Liver (tissue), 9 donors: ENCODE data around the gene PRKAR1B. TPM values are rescaled to one million over a fixed set of nuclear protein-coding genes. Genes with fewer than 3 reads are reported as not detected.

Experiments
- DNase-seq: peaks from one replicate; pipeline ENCODE4 v3.0.0-alpha.2; 2017; ENCODE audit warnings: low spot score
- H3K27ac ChIP-seq, 2 donors: one replicate each; pipeline ENCODE4 v1.7.0; 2013; ENCODE audit warnings: inconsistent platforms in 2 of 2, low read length in 2 of 2, control low read depth in 1 of 2, low read depth in 1 of 2, mild to moderate bottlenecking in 1 of 2
- H3K27me3 ChIP-seq, 4 donors: one replicate each; pipeline versions ENCODE4 v1.6.1 to v1.7.0; 2013; ENCODE audit warnings: low read length in 3 of 4, inconsistent platforms in 1 of 4, mild to moderate bottlenecking in 1 of 4, moderate library complexity in 1 of 4; ENCODE audit not compliant: control insufficient read depth in 4 of 4, insufficient read depth in 4 of 4
- H3K36me3 ChIP-seq, 4 donors: one replicate each; pipeline versions ENCODE4 v1.6.1 to v1.7.0; 2013; ENCODE audit warnings: low read length in 3 of 4, mild to moderate bottlenecking in 3 of 4, low read depth in 1 of 4, moderate library complexity in 1 of 4; ENCODE audit not compliant: control insufficient read depth in 4 of 4, insufficient read depth in 3 of 4
- H3K4me1 ChIP-seq, 4 donors: one replicate each; pipeline versions ENCODE4 v1.6.1 to v1.7.0; 2013; ENCODE audit warnings: low read length in 3 of 4, mild to moderate bottlenecking in 3 of 4, moderate library complexity in 1 of 4; ENCODE audit not compliant: control insufficient read depth in 4 of 4, insufficient read depth in 4 of 4
- H3K4me3 ChIP-seq, 3 donors: one replicate each; pipeline versions ENCODE4 v1.6.1 to v1.7.0; 2013; ENCODE audit warnings: low read length in 3 of 3, control low read depth in 1 of 3, low read depth in 1 of 3, mild to moderate bottlenecking in 1 of 3
- H3K9ac ChIP-seq, 2 donors: one replicate each; pipeline ENCODE4 v1.7.0; 2013; ENCODE audit warnings: low read length in 2 of 2, mild to moderate bottlenecking in 2 of 2, moderate library complexity in 2 of 2, control low read depth in 1 of 2, low read depth in 1 of 2
- H3K9me3 ChIP-seq, 4 donors: one replicate each; pipeline versions ENCODE4 v1.6.1 to v1.7.0; 2013; ENCODE audit warnings: low read length in 3 of 4; ENCODE audit not compliant: control insufficient read depth in 4 of 4
- EGR1 ChIP-seq, 2 donors: IDR thresholded peaks; 2 replicates each; pipeline ENCODE4 v1.6.1; 2016 to 2018; ENCODE audit warnings: antibody characterized with exemption in 2 of 2, low read depth in 2 of 2
- FOXA1 ChIP-seq: IDR thresholded peaks from 2 replicates; pipeline ENCODE4 v1.6.1; 2016; ENCODE audit warnings: antibody characterized with exemption
- FOXA2 ChIP-seq: IDR thresholded peaks from 2 replicates; pipeline ENCODE4 v1.6.1; 2016; ENCODE audit warnings: antibody characterized with exemption
- GABPA ChIP-seq, 2 donors: IDR thresholded peaks in 1 of 2; conservative IDR thresholded peaks in 1 of 2; 2 replicates each; pipeline ENCODE4 v1.6.1; 2016; ENCODE audit warnings: antibody characterized with exemption in 2 of 2, mild to moderate bottlenecking in 1 of 2, moderate library complexity in 1 of 2
- HNF4A ChIP-seq, 2 donors: conservative IDR thresholded peaks; 2 replicates each; pipeline ENCODE4 v1.6.1; 2016; ENCODE audit warnings: antibody characterized with exemption in 2 of 2, mild to moderate bottlenecking in 2 of 2
- HNF4G ChIP-seq: IDR thresholded peaks from 2 replicates; pipeline ENCODE4 v1.6.1; 2016; ENCODE audit warnings: antibody characterized with exemption
- JUND ChIP-seq, 2 donors: IDR thresholded peaks; 2 replicates each; pipeline ENCODE4 v1.6.1; 2016; ENCODE audit warnings: antibody characterized with exemption in 2 of 2
- NR2F2 ChIP-seq: IDR thresholded peaks from 2 replicates; pipeline ENCODE4 v1.6.1; 2016; ENCODE audit warnings: antibody characterized with exemption
- RAD21 ChIP-seq, 2 donors: IDR thresholded peaks; 2 replicates each; pipeline ENCODE4 v1.6.1; 2016; ENCODE audit warnings: antibody characterized with exemption in 2 of 2, mild to moderate bottlenecking in 2 of 2
- RXRA ChIP-seq, 2 donors: IDR thresholded peaks; 2 replicates each; pipeline ENCODE4 v1.6.1; 2017 to 2018; ENCODE audit warnings: antibody characterized with exemption in 2 of 2, mild to moderate bottlenecking in 1 of 2
- SP1 ChIP-seq: IDR thresholded peaks from 2 replicates; pipeline ENCODE4 v1.6.1; 2018; ENCODE audit warnings: antibody characterized with exemption, mild to moderate bottlenecking
- TAF1 ChIP-seq: conservative IDR thresholded peaks from 2 replicates; pipeline ENCODE4 v1.6.1; 2016; ENCODE audit warnings: antibody characterized with exemption, mild to moderate bottlenecking
- YY1 ChIP-seq: IDR thresholded peaks from 2 replicates; pipeline ENCODE4 v1.6.1; 2016; ENCODE audit warnings: antibody characterized with exemption, mild to moderate bottlenecking
- WGBS: extraction: QIAGEN DNeasy Blood & Tissue Kit; methylation state at CpG from one replicate; pipeline ENCODE4 v1.1.7; 2013; 5-methylcytosine and 5-hydroxymethylcytosine counted together
- polyA plus RNA-seq, 2 donors: library from polyadenylated mRNA; stranded (reverse) in 1 of 2; unstranded in 1 of 2; fragments of 200-250 nt in 1 of 2; fragments of >200 nt in 1 of 2; fragmentation: Nextera tagmentation in 1 of 2; extraction: Ambion mirVana in 1 of 2; gene quantifications; one replicate each; pipeline versions ENCODE4 v1.2.1 to v1.2.3, GENCODE V29; 2013 to 2015
- total RNA-seq, 2 donors: library from RNA; depleted of rRNA; stranded (reverse); fragments of >200 nt; gene quantifications; one replicate each; pipeline ENCODE4 v1.2.3, GENCODE V29; 2014
- TF ChIP-seq, protein P1 (sequence below): IDR thresholded peaks from 2 replicates; pipeline ENCODE4 v1.6.1; 2016; ENCODE audit warnings: antibody characterized with exemption
- TF ChIP-seq, protein P2 (sequence below): fragments of 150-350 bp; IDR thresholded peaks from 2 replicates; pipeline ENCODE4 v1.5.1; 2017; ENCODE audit warnings: improper control_type of control experiment, low read depth, low read length; ENCODE audit not compliant: missing input control
- TF ChIP-seq, protein P3 (sequence below): IDR thresholded peaks from 2 replicates; pipeline ENCODE4 v1.6.1; 2016; ENCODE audit warnings: antibody characterized with exemption
- TF ChIP-seq, protein P4 (sequence below): IDR thresholded peaks from 2 replicates; pipeline ENCODE4 v1.6.1; 2016; ENCODE audit warnings: antibody characterized with exemption
- TF ChIP-seq, protein P5 (sequence below): IDR thresholded peaks from 2 replicates; pipeline ENCODE4 v1.6.1; 2016; ENCODE audit warnings: antibody characterized with exemption, mild to moderate bottlenecking
- donor health status: healthy.
- donor health status: healthy.
- donor health status: healthy.
- donor health status: healthy.
- donor health status: healthy.

The PRKAR1B gene
- total and polyA plus RNA-seq, 4 donors, result 11.1 to 14.4 (median 12.4) TPM

DNA sequence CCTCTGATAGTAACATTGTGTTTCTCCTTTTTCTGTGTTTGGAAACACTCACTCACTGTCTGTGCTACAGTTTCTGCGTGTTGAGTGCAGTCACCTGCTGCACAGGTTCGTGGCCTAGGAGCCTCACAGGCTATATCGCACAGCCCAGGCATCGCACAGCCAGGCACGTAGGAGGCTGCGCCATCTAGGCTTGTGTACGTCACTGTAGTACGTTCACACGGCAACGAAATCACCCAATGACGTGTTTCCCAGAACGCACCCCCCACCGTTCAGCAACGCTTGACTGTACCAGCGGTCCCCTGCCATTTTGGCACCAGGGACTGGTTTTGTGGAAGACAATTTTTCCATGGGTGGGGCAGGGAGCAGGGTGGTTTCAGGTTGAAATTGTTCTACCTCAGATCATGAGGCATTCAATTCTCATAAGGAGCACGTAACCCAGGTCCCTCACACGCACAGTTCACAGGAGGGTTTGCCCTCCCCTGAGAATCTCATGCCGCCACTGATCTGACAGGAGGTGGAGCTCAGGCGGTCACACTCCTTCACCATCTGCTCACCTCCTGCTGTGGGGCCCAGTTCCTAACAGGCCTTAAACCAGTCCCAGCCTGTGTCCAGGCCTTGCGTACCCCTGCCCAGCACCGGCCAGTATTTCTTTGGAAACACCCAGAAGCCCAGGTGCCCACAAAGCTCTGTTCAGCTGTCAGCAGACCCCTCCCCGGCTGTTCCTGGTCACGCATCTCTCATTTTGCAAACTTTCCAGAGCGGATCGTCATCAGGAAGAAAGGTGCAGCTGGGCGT lies 23.2 kb upstream of the PRKAR1B start:
- H3K4me1 ChIP-seq, result no peaks in the 10 kb centered on the region
- peaks cover 6 to 15% (median 14%) of the 10 kb centered on the region in 4 donors for H3K36me3 ChIP-seq
- H3K27ac ChIP-seq, result no peak overlapping the region
- no peak overlapping the region for H3K4me3 ChIP-seq
- DNase-seq, result no peak
- H3K27me3 ChIP-seq, result no peaks in the 10 kb centered on the region
- TF ChIP-seq, protein P1, sequence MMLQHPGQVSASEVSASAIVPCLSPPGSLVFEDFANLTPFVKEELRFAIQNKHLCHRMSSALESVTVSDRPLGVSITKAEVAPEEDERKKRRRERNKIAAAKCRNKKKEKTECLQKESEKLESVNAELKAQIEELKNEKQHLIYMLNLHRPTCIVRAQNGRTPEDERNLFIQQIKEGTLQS, result no peak
- TF ChIP-seq, protein P2, sequence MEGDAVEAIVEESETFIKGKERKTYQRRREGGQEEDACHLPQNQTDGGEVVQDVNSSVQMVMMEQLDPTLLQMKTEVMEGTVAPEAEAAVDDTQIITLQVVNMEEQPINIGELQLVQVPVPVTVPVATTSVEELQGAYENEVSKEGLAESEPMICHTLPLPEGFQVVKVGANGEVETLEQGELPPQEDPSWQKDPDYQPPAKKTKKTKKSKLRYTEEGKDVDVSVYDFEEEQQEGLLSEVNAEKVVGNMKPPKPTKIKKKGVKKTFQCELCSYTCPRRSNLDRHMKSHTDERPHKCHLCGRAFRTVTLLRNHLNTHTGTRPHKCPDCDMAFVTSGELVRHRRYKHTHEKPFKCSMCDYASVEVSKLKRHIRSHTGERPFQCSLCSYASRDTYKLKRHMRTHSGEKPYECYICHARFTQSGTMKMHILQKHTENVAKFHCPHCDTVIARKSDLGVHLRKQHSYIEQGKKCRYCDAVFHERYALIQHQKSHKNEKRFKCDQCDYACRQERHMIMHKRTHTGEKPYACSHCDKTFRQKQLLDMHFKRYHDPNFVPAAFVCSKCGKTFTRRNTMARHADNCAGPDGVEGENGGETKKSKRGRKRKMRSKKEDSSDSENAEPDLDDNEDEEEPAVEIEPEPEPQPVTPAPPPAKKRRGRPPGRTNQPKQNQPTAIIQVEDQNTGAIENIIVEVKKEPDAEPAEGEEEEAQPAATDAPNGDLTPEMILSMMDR, result no peak
- TF ChIP-seq RAD21 (IDR thresholded peaks at IDR 0.05), result no peak
- TF ChIP-seq, protein P3, sequence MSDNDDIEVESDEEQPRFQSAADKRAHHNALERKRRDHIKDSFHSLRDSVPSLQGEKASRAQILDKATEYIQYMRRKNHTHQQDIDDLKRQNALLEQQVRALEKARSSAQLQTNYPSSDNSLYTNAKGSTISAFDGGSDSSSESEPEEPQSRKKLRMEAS, result no peak
- TF ChIP-seq TAF1, result no peak
- no peak for TF ChIP-seq RXRA (IDR thresholded peaks at IDR 0.05)
- TF ChIP-seq HNF4A (conservative IDR thresholded peaks at IDR 0.05), result no peak
- TF ChIP-seq JUND (IDR thresholded peaks at IDR 0.05), result no peak
- TF ChIP-seq YY1, result no peak
- TF ChIP-seq FOXA2, result no peak
- no peak for TF ChIP-seq GABPA (IDR thresholded peaks at IDR 0.05 in 1 of 2, conservative IDR thresholded peaks at IDR 0.05 in 1 of 2)
- TF ChIP-seq, protein P4, sequence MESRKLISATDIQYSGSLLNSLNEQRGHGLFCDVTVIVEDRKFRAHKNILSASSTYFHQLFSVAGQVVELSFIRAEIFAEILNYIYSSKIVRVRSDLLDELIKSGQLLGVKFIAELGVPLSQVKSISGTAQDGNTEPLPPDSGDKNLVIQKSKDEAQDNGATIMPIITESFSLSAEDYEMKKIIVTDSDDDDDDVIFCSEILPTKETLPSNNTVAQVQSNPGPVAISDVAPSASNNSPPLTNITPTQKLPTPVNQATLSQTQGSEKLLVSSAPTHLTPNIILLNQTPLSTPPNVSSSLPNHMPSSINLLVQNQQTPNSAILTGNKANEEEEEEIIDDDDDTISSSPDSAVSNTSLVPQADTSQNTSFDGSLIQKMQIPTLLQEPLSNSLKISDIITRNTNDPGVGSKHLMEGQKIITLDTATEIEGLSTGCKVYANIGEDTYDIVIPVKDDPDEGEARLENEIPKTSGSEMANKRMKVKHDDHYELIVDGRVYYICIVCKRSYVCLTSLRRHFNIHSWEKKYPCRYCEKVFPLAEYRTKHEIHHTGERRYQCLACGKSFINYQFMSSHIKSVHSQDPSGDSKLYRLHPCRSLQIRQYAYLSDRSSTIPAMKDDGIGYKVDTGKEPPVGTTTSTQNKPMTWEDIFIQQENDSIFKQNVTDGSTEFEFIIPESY, result no peak
- TF ChIP-seq FOXA1, result no peak
- TF ChIP-seq SP1, result no peak
- TF ChIP-seq NR2F2, result no peak
- no peak overlapping the region for H3K9ac ChIP-seq
- H3K9me3 ChIP-seq, result no peaks in the 10 kb centered on the region
- 97% methylated on average over 26 of the region's 26 CpGs for WGBS

DNA sequence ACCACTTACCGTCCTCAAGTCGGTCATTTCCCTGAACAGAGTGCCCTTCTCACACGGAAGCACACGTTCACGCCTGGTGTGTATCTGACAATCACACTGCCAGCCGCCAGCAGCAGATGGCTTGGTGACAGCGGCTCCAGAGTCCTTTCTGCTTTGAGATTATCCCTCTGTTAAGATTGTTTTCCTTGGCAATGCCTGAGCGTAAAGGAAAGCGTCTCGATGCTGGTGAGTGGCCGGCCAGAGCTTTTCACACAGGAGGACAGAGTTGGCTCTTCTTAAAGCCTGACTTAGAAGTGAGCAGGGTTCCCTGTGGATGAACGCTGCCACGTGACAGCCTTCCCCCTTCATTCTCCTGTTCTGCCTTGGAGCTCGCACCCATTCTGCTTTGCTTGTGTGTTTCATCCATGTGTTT lies 22.1 kb upstream of the PRKAR1B start:
- peaks cover 2 to 9% (median 5%) of the 10 kb centered on the region in 4 donors for H3K36me3 ChIP-seq
- H3K4me1 ChIP-seq, result no peaks in the 10 kb centered on the region
- 92% methylated on average over 14 of the region's 14 CpGs for WGBS
- H3K27ac ChIP-seq, result no peak overlapping the region
- no peak overlapping the region for H3K4me3 ChIP-seq
- no peak overlapping the region for H3K9ac ChIP-seq
- H3K27me3 ChIP-seq, result no peaks in the 10 kb centered on the region
- no peak for DNase-seq
- H3K9me3 ChIP-seq, result no peaks in the 10 kb centered on the region
- TF ChIP-seq, protein P5, sequence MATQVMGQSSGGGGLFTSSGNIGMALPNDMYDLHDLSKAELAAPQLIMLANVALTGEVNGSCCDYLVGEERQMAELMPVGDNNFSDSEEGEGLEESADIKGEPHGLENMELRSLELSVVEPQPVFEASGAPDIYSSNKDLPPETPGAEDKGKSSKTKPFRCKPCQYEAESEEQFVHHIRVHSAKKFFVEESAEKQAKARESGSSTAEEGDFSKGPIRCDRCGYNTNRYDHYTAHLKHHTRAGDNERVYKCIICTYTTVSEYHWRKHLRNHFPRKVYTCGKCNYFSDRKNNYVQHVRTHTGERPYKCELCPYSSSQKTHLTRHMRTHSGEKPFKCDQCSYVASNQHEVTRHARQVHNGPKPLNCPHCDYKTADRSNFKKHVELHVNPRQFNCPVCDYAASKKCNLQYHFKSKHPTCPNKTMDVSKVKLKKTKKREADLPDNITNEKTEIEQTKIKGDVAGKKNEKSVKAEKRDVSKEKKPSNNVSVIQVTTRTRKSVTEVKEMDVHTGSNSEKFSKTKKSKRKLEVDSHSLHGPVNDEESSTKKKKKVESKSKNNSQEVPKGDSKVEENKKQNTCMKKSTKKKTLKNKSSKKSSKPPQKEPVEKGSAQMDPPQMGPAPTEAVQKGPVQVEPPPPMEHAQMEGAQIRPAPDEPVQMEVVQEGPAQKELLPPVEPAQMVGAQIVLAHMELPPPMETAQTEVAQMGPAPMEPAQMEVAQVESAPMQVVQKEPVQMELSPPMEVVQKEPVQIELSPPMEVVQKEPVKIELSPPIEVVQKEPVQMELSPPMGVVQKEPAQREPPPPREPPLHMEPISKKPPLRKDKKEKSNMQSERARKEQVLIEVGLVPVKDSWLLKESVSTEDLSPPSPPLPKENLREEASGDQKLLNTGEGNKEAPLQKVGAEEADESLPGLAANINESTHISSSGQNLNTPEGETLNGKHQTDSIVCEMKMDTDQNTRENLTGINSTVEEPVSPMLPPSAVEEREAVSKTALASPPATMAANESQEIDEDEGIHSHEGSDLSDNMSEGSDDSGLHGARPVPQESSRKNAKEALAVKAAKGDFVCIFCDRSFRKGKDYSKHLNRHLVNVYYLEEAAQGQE, result no peak
- TF ChIP-seq GABPA (IDR thresholded peaks at IDR 0.05 in 1 of 2, conservative IDR thresholded peaks at IDR 0.05 in 1 of 2), result no peak
- no peak for TF ChIP-seq FOXA2
- TF ChIP-seq RXRA (IDR thresholded peaks at IDR 0.05), result no peak
- TF ChIP-seq HNF4G, result no peak
- TF ChIP-seq TAF1, result no peak
- TF ChIP-seq, protein P3, result no peak
- TF ChIP-seq, protein P2, result no peak
- no peak for TF ChIP-seq EGR1 (IDR thresholded peaks at IDR 0.05; ENCODE audit: low read depth in 2 of 2)
- no peak for TF ChIP-seq JUND (IDR thresholded peaks at IDR 0.05)
- no peak for TF ChIP-seq NR2F2
- no peak for TF ChIP-seq RAD21 (IDR thresholded peaks at IDR 0.05)
- no peak for TF ChIP-seq SP1
- TF ChIP-seq, protein P1, result no peak
- no peak for TF ChIP-seq HNF4A (conservative IDR thresholded peaks at IDR 0.05)
- no peak for TF ChIP-seq FOXA1
